ENCODE results near the gene GPR180. TPM values are rescaled to one million over a fixed set of nuclear protein-coding genes. Genes with fewer than 3 reads are reported as not detected.

The GPR180 gene
- total and polyA plus RNA-seq, 2 of the 13 experiments (the other 11 are each of a cell fraction or from before 2014, with no cell fraction given): not detected

DNA sequence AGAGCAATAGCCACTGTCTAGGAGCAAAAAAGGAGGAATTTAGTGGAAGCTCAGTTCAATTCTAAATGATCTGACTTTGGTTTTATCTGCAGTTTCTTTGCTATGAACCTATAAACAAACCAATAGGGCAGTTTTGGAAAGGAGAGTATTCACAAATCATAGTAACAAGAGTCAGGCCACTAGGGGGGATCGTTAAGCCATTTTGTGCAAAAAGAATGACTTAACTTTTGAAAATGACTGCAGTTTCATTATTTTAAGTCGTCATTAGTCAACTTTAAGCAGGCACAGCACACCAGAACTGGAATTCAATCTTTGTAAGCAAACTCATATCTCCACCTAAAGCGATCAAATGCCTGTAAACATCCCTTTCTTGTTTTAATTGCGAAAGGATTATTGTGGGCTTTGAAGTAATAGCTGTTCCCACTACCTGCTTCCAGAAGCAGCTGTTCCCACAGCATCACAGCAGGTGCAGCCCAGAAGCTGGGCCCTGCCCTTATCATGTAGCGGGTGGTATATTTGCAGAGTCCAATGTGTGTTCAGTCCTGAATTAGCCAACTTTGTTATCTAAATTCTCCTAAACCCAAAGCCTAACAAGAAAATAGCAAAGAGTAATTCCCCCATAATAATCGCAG lies 59.2 kb downstream of the GPR180 start:
- ATAC-seq (peak; percentile 35; the same call in 1 of the 3 replicates), DNase-seq (ENCODE audit: low spot score) (no peak), FAIRE-seq (no peak)
- Histone ChIP-seq H3K9ac (ENCODE audit: insufficient read depth, low read depth, low read length) (no peak overlapping the region), H3K27ac (ENCODE audit: extremely low read length, insufficient read depth, low read length) (no peak overlapping the region), H2AFZ (ENCODE audit: low read length) (no peak overlapping the region), H3K36me3 (replicated peaks in 1 of 2; ENCODE audit: control insufficient read depth in 1 of 2, insufficient read depth in 2 of 2, low read length in 2 of 2) (no peaks in the 10 kb centered on the region), H3K4me1 (ENCODE audit: insufficient read depth, low read length) (no peaks in the 10 kb centered on the region), H3K9me3 (ENCODE audit: low read length) (no peaks in the 10 kb centered on the region), H3K27me3 (ENCODE audit: control insufficient read depth in 1 of 2, insufficient read depth in 2 of 2, low read length in 2 of 2) (peaks cover 0 to 24% of the 10 kb centered on the region in 2 experiments; a peak in 4 of 5 replicates), H3K4me3 (replicated peaks in 1 of 3; ENCODE audit: insufficient read depth in 1 of 3, low read depth in 2 of 3, low read length in 3 of 3) (no peak overlapping the region), H4K20me1 (ENCODE audit: insufficient read depth, low read length) (no peaks in the 10 kb centered on the region), H3K79me2 (ENCODE audit: insufficient read depth, low read length) (no peaks in the 10 kb centered on the region), H3K4me2 (ENCODE audit: low read depth, low read length) (no peak overlapping the region)
- CTCF ChIA-PET (ENCODE audit: low intra/inter-chr PET ratio, low total read pairs): no interaction called here
- BruUV-seq (replicated peaks): no TSS peak
- POLR2A ChIA-PET: no interaction called here
- in situ Hi-C loops (cut with HindIII; ENCODE audit: extremely low pct_ligation_motif_present, low pct_unique_long_range_greater_than_20kb): loop anchor here (25.0 kb wide), 1 partner anchor 751 kb away; no protein-coding TSS in a partner anchor
- intact Hi-C loops (cut with micrococcal nuclease; ENCODE audit: unreplicated experiment): no loop called here
- WGBS (ENCODE audit: low lambda C conversion rate): 4% methylated on average over 6 of the region's 6 CpGs
- TF ChIP-seq FOXM1 (CRISPR knock-in tag; IDR thresholded peaks at IDR 0.05): no peak
- TF ChIP-seq ZNF253 (CRISPR knock-in tag; IDR thresholded peaks at IDR 0.05; ENCODE audit: borderline replicate concordance): no peak
- TF ChIP-seq CHD4 (IDR thresholded peaks at IDR 0.05; ENCODE audit: borderline replicate concordance, low read length): no peak
- no peak for TF ChIP-seq DZIP1 (CRISPR knock-in tag; IDR thresholded peaks at IDR 0.05)
- peak; percentile 16; the same call in 1 of the 2 replicates for TF ChIP-seq STAG1 (CRISPR knock-in tag; IDR thresholded peaks at IDR 0.05)
- TF ChIP-seq, protein P1, sequence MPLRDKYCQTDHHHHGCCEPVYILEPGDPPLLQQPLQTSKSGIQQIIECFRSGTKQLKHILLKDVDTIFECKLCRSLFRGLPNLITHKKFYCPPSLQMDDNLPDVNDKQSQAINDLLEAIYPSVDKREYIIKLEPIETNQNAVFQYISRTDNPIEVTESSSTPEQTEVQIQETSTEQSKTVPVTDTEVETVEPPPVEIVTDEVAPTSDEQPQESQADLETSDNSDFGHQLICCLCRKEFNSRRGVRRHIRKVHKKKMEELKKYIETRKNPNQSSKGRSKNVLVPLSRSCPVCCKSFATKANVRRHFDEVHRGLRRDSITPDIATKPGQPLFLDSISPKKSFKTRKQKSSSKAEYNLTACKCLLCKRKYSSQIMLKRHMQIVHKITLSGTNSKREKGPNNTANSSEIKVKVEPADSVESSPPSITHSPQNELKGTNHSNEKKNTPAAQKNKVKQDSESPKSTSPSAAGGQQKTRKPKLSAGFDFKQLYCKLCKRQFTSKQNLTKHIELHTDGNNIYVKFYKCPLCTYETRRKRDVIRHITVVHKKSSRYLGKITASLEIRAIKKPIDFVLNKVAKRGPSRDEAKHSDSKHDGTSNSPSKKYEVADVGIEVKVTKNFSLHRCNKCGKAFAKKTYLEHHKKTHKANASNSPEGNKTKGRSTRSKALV (CRISPR knock-in tag; IDR thresholded peaks at IDR 0.05): no peak
- TF ChIP-seq NFE2 (CRISPR knock-in tag; IDR thresholded peaks at IDR 0.05): no peak
- TF ChIP-seq, protein P2, sequence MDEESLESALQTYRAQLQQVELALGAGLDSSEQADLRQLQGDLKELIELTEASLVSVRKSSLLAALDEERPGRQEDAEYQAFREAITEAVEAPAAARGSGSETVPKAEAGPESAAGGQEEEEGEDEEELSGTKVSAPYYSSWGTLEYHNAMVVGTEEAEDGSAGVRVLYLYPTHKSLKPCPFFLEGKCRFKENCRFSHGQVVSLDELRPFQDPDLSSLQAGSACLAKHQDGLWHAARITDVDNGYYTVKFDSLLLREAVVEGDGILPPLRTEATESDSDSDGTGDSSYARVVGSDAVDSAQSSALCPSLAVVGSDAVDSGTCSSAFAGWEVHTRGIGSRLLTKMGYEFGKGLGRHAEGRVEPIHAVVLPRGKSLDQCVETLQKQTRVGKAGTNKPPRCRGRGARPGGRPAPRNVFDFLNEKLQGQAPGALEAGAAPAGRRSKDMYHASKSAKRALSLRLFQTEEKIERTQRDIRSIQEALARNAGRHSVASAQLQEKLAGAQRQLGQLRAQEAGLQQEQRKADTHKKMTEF (CRISPR knock-in tag; IDR thresholded peaks at IDR 0.05): no peak
- no peak for TF ChIP-seq ZNF691 (CRISPR knock-in tag; IDR thresholded peaks at IDR 0.05; ENCODE audit: borderline replicate concordance, low read depth)
